ENCODE data around the gene PNP. TPM values are rescaled to one million over a fixed set of nuclear protein-coding genes. Genes with fewer than 3 reads are reported as not detected.

Gene PNP
- total RNA-seq, 1 experiment from 2014 or later: 56.0 TPM

- intact Hi-C loops (cut with micrococcal nuclease): loop anchor here (1.0 to 2.0 kb wide), 3 partner anchors 9 to 153 kb away; partner anchors contain the start of genes CCNB1IP1 and PNP
- peak; percentile 17 for DNase-seq (ENCODE audit: unreplicated experiment)
- H3K4me1 Mint-ChIP-seq (ENCODE audit: insufficient read depth, unreplicated experiment): peaks cover 21% of the 10 kb centered on the region
- TF ChIP-seq, protein P1, sequence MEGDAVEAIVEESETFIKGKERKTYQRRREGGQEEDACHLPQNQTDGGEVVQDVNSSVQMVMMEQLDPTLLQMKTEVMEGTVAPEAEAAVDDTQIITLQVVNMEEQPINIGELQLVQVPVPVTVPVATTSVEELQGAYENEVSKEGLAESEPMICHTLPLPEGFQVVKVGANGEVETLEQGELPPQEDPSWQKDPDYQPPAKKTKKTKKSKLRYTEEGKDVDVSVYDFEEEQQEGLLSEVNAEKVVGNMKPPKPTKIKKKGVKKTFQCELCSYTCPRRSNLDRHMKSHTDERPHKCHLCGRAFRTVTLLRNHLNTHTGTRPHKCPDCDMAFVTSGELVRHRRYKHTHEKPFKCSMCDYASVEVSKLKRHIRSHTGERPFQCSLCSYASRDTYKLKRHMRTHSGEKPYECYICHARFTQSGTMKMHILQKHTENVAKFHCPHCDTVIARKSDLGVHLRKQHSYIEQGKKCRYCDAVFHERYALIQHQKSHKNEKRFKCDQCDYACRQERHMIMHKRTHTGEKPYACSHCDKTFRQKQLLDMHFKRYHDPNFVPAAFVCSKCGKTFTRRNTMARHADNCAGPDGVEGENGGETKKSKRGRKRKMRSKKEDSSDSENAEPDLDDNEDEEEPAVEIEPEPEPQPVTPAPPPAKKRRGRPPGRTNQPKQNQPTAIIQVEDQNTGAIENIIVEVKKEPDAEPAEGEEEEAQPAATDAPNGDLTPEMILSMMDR (IDR thresholded peaks at IDR 0.05; ENCODE audit: unreplicated experiment): no peak
- H3K4me3 Mint-ChIP-seq (ENCODE audit: unreplicated experiment): peak overlapping the region; percentile 76
- CTCF ChIA-PET: interaction anchor here (0.5 to 3.3 kb wide), 9 partner anchors 9 to 228 kb away, joined by 3 to 26 read pairs (median 4); partner anchors contain the start of genes ANG and PNP
- H3K27me3 Mint-ChIP-seq (ENCODE audit: insufficient read depth, unreplicated experiment): no peaks in the 10 kb centered on the region
- BruUV-seq (replicated peaks): no TSS peak
- peak overlapping the region; percentile 92 for H3K27ac Mint-ChIP-seq (ENCODE audit: low read depth, unreplicated experiment)
- no peaks in the 10 kb centered on the region for H3K9me3 Mint-ChIP-seq (ENCODE audit: unreplicated experiment)
- H3K36me3 Mint-ChIP-seq (ENCODE audit: insufficient read depth, unreplicated experiment): peaks cover 23% of the 10 kb centered on the region
- POLR2A ChIA-PET: interaction anchor here (0.6 to 6.5 kb wide), 18 partner anchors 9 to 530 kb away, joined by 3 to 65 read pairs (median 5); partner anchors contain the start of genes PARP2, PNP, RNASE4 and TEP1
Measured at GRCh38 chr14:20460458-20461224, 8.6 kb upstream of the PNP start.

- intact Hi-C loops (cut with micrococcal nuclease): loop anchor here (1.0 to 2.0 kb wide), 3 partner anchors 8 to 152 kb away; partner anchors contain the start of genes CCNB1IP1 and PNP
- H3K36me3 Mint-ChIP-seq (ENCODE audit: insufficient read depth, unreplicated experiment): peaks cover 23% of the 10 kb centered on the region
- CTCF ChIA-PET: interaction anchor here (0.5 to 3.3 kb wide), 11 partner anchors 8 to 643 kb away, joined by 3 to 26 read pairs (median 4); partner anchors contain the start of genes ANG and PNP
- TF ChIP-seq, protein P1 (IDR thresholded peaks at IDR 0.05; ENCODE audit: unreplicated experiment): no peak
- H3K4me1 Mint-ChIP-seq (ENCODE audit: insufficient read depth, unreplicated experiment): peaks cover 21% of the 10 kb centered on the region
- peak within 1 kb of the TSS; percentile 76 for H3K4me3 Mint-ChIP-seq (ENCODE audit: unreplicated experiment)
- peak within 1 kb of the TSS; percentile 92 for H3K27ac Mint-ChIP-seq (ENCODE audit: low read depth, unreplicated experiment)
- POLR2A ChIA-PET: interaction anchor here (0.5 to 6.5 kb wide), 32 partner anchors 8 to 1049 kb away, joined by 3 to 65 read pairs (median 4); partner anchors contain the start of genes METTL3, PARP2, PNP and RNASE4
- H3K9me3 Mint-ChIP-seq (ENCODE audit: unreplicated experiment): no peaks in the 10 kb centered on the region
- no peaks in the 10 kb centered on the region for H3K27me3 Mint-ChIP-seq (ENCODE audit: insufficient read depth, unreplicated experiment)
- no TSS peak for BruUV-seq (replicated peaks)
- peak; percentile 100 for DNase-seq (ENCODE audit: unreplicated experiment)
Measured at GRCh38 chr14:20461225-20462141, 7.7 kb upstream of the PNP start, which contains the start of gene PIP4P1. TSS of gene PIP4P1 (minus strand) at chr14:20461434. CDS start at chr14:20461325, 109 bp downstream.

DNA sequence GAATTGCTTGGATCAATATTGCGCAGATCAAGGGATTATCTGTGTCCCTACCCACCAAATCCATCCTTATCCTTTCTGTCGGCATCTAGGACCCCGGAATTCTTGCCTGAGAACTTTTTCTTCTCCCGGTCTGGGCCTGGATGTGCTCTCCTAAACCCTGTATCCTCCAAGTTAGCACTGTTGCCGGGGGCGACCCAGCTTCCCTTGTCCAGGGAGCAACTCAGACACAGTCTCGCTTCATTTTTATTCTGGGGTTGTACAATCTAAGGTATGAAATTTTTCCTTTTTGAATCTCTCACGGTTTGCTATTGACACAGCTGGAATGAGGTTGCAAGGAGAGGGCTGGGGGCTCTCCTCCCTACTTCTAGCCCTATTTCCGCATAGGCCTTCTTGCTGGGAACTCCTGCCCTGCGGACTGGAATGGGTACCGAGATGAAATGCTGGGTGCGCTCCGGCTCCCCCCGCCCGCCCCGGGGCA is 403 bp upstream of the PNP start:
- no TSS peak for BruUV-seq (replicated peaks)
- TF ChIP-seq, protein P1 (IDR thresholded peaks at IDR 0.05; ENCODE audit: unreplicated experiment): no peak
- Mint-ChIP-seq H3K4me1 (ENCODE audit: insufficient read depth, unreplicated experiment) (peaks cover 33% of the 10 kb centered on the region), H3K9me3 (ENCODE audit: unreplicated experiment) (no peaks in the 10 kb centered on the region), H3K27me3 (ENCODE audit: insufficient read depth, unreplicated experiment) (no peaks in the 10 kb centered on the region), H3K27ac (ENCODE audit: low read depth, unreplicated experiment) (peak overlapping the region; percentile 95), H3K36me3 (ENCODE audit: insufficient read depth, unreplicated experiment) (peaks cover 25% of the 10 kb centered on the region), H3K4me3 (ENCODE audit: unreplicated experiment) (peak overlapping the region; percentile 93)
- intact Hi-C loops (cut with micrococcal nuclease): loop anchor here (1.0 kb wide), 1 partner anchor 8 kb away; the partner anchor contains the start of gene PIP4P1
- ChIA-PET POLR2A (interaction anchor here (0.7 to 6.3 kb wide), 9 partner anchors 14 to 518 kb away, joined by 4 to 81 read pairs (median 15); partner anchors contain the start of genes APEX1, OSGEP, PARP2 and TEP1), CTCF (interaction anchor here (0.6 to 1.8 kb wide), 5 partner anchors 7 to 492 kb away, joined by 3 to 9 read pairs (median 3); partner anchors contain the start of gene PIP4P1)
- no peak for DNase-seq (ENCODE audit: unreplicated experiment)
